Stomach (tissue), 9 donors: ENCODE measurements around the gene COPS4. TPM values are rescaled to one million over a fixed set of nuclear protein-coding genes. Genes with fewer than 3 reads are reported as not detected.
"Not testable (repeated sequence)": the region's sequence is repeated elsewhere in the genome, so short reads cannot be mapped to it uniquely, and the experiment has no call there.

Experiments
- DNase-seq, 2 donors: peaks; one replicate each; pipeline versions ENCODE4 v3.0.0 to v3.0.0-alpha.2; 2013 to 2019
- H3K27ac ChIP-seq, 5 donors: fragments of 200-600 bp in 4 of 5; sonication (generic) in 4 of 5; one replicate each; pipeline ENCODE4 v1.5.1; 2013 to 2019; ENCODE audit warnings: mild to moderate bottlenecking in 1 of 5, moderate library complexity in 1 of 5
- H3K27me3 ChIP-seq, 3 donors: fragments of 200-600 bp; sonication (generic); one replicate each; pipeline ENCODE4 v1.5.1; 2017 to 2019; ENCODE audit warnings: mixed run types in 1 of 3
- H3K36me3 ChIP-seq, 4 donors: fragments of 200-600 bp; sonication (generic); 1 replicate in 3 of 4; 2 replicates in 1 of 4; pipeline ENCODE4 v1.5.1; 2016 to 2019
- H3K4me1 ChIP-seq, 4 donors: fragments of 200-600 bp; sonication (generic); one replicate each; pipeline ENCODE4 v1.5.1; 2016 to 2019
- H3K4me3 ChIP-seq, 4 donors: fragments of 200-600 bp; sonication (generic) in 3 of 4; one replicate each; pipeline ENCODE4 v1.5.1; 2016 to 2019; ENCODE audit warnings: mild to moderate bottlenecking in 1 of 4
- H3K9me3 ChIP-seq, 4 donors: fragments of 200-600 bp; sonication (generic); one replicate each; pipeline ENCODE4 v1.5.1; 2016 to 2019
- EP300 ChIP-seq: sonication (generic); formaldehyde crosslinking; IDR thresholded peaks from one replicate; pipeline ENCODE4 v1.6.1; 2017; ENCODE audit warnings: antibody characterized with exemption
- POLR2A ChIP-seq, 4 donors: fragments of 450-650 bp; IDR thresholded peaks; one replicate each; pipeline ENCODE4 v1.6.1; 2016; ENCODE audit warnings: antibody characterized with exemption in 4 of 4, control low read depth in 2 of 4, mild to moderate bottlenecking in 1 of 4, moderate library complexity in 1 of 4
- POLR2AphosphoS5 ChIP-seq, 3 donors: sonication (generic); formaldehyde crosslinking; IDR thresholded peaks; one replicate each; pipeline ENCODE4 v1.6.1; 2016; ENCODE audit warnings: antibody characterized with exemption in 3 of 3
- WGBS, 5 donors: extraction: QIAGEN DNeasy Blood & Tissue Kit in 3 of 5; methylation state at CpG; one replicate each; pipeline versions ENCODE4 v1.1.5 to v1.1.7; 2013 to 2018; 5-methylcytosine and 5-hydroxymethylcytosine counted together
- intact Hi-C: fragments of 100-400 bp; cut with DNase I; formaldehyde crosslinking; loops from one replicate; pipeline ENCODE4 v1.15.1; 2023; ENCODE audit warnings: low total_unique reads
- polyA plus RNA-seq, 3 donors: library from polyadenylated mRNA; stranded (reverse); fragments of 200-250 nt; gene quantifications; one replicate each; pipeline ENCODE4 v1.2.3, GENCODE V29; 2013
- total RNA-seq, 5 donors: library from RNA; depleted of rRNA; stranded (reverse); fragments of >200 nt; gene quantifications; one replicate each; pipeline versions ENCODE4 v1.1.0 to v1.2.3, GENCODE V29; 2014 to 2016
- TF ChIP-seq, protein P1 (sequence below), 7 experiments: fragments of 450-650 bp in 4 of 7; fragments of 200-600 bp in 3 of 7; sonication (generic) in 3 of 7; IDR thresholded peaks; one replicate each; pipeline ENCODE4 v1.5.1; 2016 to 2019; ENCODE audit warnings: antibody characterized with exemption in 7 of 7, control low read depth in 2 of 7, mild to moderate bottlenecking in 1 of 7
- donor health status: healthy with polysubstance abuse.
- donor health status: Bipolar disorder and iron deficiency.
- donor health status: healthy.

COPS4 gene
- total and polyA plus RNA-seq, 8 donors: 1.7 to 302 (median 35.2) TPM

DNA sequence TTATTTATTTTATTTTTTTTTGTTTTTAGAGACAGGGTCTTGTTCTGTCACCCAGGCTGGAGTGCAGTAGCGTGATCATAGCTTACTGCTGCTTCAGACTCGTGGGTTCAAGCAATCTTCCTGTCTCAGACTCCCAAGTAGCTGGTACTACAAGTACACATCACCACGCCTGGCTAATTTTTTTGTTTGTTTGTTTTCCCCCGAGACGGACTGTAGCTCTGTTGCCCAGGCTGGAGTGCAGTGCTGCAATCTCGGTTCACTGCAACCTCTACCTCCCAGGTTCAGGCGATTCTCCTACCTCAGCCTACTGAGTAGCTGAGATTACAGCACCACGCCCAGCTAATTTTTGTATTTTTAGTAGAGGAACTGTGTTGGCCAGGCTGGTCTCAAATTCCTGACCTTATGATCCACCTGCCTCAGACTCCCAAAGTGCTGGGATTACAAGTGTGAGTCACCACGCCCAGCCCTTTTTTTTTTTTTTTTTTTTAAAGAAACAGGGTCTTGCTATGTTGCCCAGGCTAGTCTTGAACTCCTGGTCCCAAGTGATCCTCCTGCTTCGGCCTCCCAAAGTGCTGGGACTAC is 32.2 kb downstream of the COPS4 start:
- Histone ChIP-seq H3K27me3 (no peaks in the 10 kb centered on the region), H3K4me3 (no peak overlapping the region), H3K4me1 (no peaks in the 10 kb centered on the region), H3K9me3 (no peaks in the 10 kb centered on the region), H3K36me3 (peaks cover 24 to 100% (median 97%) of the 10 kb centered on the region in 4 donors), H3K27ac (no peak overlapping the region)
- intact Hi-C loops: no loop called here
- WGBS, 5 donors: 70 to 76% (median 73%) methylated on average over 10 of the region's 10 CpGs
- TF ChIP-seq EP300 (no peak), POLR2AphosphoS5 (IDR thresholded peaks at IDR 0.05) (no peak), POLR2A (IDR thresholded peaks at IDR 0.05) (no peak)
- TF ChIP-seq, protein P1, sequence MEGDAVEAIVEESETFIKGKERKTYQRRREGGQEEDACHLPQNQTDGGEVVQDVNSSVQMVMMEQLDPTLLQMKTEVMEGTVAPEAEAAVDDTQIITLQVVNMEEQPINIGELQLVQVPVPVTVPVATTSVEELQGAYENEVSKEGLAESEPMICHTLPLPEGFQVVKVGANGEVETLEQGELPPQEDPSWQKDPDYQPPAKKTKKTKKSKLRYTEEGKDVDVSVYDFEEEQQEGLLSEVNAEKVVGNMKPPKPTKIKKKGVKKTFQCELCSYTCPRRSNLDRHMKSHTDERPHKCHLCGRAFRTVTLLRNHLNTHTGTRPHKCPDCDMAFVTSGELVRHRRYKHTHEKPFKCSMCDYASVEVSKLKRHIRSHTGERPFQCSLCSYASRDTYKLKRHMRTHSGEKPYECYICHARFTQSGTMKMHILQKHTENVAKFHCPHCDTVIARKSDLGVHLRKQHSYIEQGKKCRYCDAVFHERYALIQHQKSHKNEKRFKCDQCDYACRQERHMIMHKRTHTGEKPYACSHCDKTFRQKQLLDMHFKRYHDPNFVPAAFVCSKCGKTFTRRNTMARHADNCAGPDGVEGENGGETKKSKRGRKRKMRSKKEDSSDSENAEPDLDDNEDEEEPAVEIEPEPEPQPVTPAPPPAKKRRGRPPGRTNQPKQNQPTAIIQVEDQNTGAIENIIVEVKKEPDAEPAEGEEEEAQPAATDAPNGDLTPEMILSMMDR (IDR thresholded peaks at IDR 0.05): no peak
- DNase-seq: no peak

DNA sequence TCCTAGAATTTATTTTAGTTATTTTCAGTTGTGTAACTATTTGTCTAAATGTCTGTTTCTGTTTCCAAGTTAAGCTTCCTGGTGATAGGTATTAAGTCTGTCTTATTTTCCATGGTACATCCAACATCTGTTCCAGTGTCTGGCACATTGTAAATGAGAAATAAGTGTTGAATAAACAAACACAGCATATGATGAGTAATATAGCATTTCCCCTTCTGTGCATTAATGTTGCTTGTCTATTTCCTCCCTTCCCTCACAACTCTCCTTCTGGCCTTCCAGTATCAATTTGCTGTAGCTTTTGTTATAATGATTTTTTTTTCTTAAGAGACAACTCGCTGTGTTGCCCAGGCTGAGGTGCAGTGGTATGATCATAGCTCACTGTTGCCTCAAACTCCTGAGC is 36.1 kb downstream of the COPS4 start:
- Histone ChIP-seq H3K27ac (no peak overlapping the region), H3K9me3 (no peaks in the 10 kb centered on the region), H3K36me3 (peaks cover 8 to 89% (median 85%) of the 10 kb centered on the region in 4 donors), H3K4me3 (no peak overlapping the region), H3K27me3 (no peaks in the 10 kb centered on the region), H3K4me1 (peaks cover 0 to 5% (median 2%) of the 10 kb centered on the region in 4 donors)
- no peak for DNase-seq
- 77 to 89% (median 88%) methylated on average over 1 of the region's 1 CpG for WGBS, 5 donors
- TF ChIP-seq POLR2A (IDR thresholded peaks at IDR 0.05) (no peak), EP300 (no peak), POLR2AphosphoS5 (IDR thresholded peaks at IDR 0.05) (no peak)
- TF ChIP-seq, protein P1 (IDR thresholded peaks at IDR 0.05): no peak
- intact Hi-C loops: loop anchor here (10.0 kb wide), 1 partner anchor 184 kb away; no protein-coding TSS in a partner anchor

DNA sequence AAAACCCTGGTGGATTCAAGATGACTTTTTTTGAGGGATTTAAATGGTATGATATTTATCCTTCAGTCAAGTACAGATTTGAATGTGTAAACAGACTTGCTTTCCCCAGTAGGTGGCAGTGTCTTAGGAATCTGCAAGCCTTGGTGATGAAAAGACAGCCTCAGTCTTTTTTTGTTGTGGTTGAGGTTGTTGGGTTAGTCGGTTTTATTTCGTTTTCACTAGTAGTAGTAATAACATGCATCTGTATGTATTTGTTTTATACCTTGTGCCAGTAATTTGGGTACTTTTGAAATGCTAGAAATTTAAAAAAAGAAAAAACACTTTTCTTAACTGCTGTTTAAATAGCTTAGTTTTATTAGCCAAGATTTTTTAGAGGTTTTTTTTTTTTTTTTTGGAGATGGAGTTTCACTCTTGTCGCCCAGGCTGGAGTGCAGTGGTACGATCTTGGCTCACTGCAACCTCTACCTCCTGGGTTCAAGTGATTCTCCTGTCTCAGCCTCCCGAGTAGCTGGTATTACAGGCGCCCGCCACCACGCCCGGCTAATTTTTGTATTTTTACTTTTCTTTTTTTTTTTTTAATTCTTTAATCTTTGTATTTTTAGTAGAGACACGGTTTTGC is 39.2 kb downstream of the COPS4 start:
- H3K4me1 ChIP-seq: peaks cover 0 to 5% (median 2%) of the 10 kb centered on the region in 4 donors
- no peak overlapping the region for H3K27ac ChIP-seq
- TF ChIP-seq, protein P1 (IDR thresholded peaks at IDR 0.05): peak in 5 of 7 experiments; percentile 50 to 69 (median 63)
- no peak for TF ChIP-seq POLR2A (IDR thresholded peaks at IDR 0.05)
- TF ChIP-seq POLR2AphosphoS5 (IDR thresholded peaks at IDR 0.05): peak in 1 of 3 donors; percentile 2
- TF ChIP-seq EP300: no peak
- H3K27me3 ChIP-seq: no peaks in the 10 kb centered on the region
- intact Hi-C loops: loop anchor here (10.0 kb wide), 1 partner anchor 181 kb away; no protein-coding TSS in a partner anchor
- 70 to 79% (median 75%) methylated on average over 9 to 10 of the region's 10 CpGs for WGBS, 5 donors
- H3K4me3 ChIP-seq: no peak overlapping the region
- peaks cover 4 to 72% (median 68%) of the 10 kb centered on the region in 4 donors for H3K36me3 ChIP-seq
- H3K9me3 ChIP-seq: no peaks in the 10 kb centered on the region
- peak in 1 of 2 donors; percentile 88 for DNase-seq

DNA sequence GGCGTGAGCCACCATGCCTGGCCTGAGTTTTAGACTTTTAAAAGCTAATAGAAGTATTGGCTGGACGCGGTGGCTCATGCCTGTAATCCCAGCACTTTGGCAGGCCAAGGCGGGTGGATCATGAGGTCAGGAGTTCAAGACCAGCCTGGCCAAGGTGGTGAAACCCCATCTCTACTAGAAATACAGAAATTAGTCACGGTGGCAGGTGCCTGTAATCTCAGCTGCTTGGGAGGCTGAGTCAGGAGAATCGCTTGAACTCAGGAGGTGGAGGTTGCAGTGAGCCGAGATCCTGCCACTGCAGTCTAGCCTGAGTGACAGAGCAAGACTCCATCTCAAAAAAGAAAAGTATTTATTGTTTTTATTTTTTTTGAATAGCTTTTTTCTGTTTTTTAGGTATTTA is 39.8 kb downstream of the COPS4 start:
- H3K9me3 ChIP-seq, H3K4me1 ChIP-seq, H3K4me3 ChIP-seq, H3K27me3 ChIP-seq, H3K27ac ChIP-seq, DNase-seq: not testable (repeated sequence)
- intact Hi-C loops: loop anchor here (10.0 kb wide), 1 partner anchor 180 kb away; no protein-coding TSS in a partner anchor
- WGBS, 5 donors: 83 to 95% (median 92%) methylated on average over 7 of the region's 7 CpGs
- peaks cover 4 to 66% (median 62%) of the 10 kb centered on the region in 4 donors for H3K36me3 ChIP-seq
